Measurements from ENCODE around the gene IGF2BP2.
A peak's percentile ranks its signal among the peaks of the same experiment; 100 is the strongest.
"Not testable (repeated sequence)": the region's sequence is repeated elsewhere in the genome, so short reads cannot be mapped to it uniquely, and the experiment has no call there.

The IGF2BP2 gene

GRCh38 chr3:185813205-185813604 lies 11.6 kb downstream of the IGF2BP2 start:
- no peaks in the 10 kb centered on the region for H3K36me3 ChIP-seq
- no peaks in the 10 kb centered on the region for H3K9me3 ChIP-seq
- no peak overlapping the region for H3K9ac ChIP-seq
- TF ChIP-seq Cebpa-rat (IDR thresholded peaks at IDR 0.05) = no peak
- H3K4me1 ChIP-seq = no peaks in the 10 kb centered on the region
- no peak overlapping the region for H3K4me3 ChIP-seq
- no peaks in the 10 kb centered on the region for H4K20me1 ChIP-seq
- no peak overlapping the region for H3K27ac ChIP-seq
- peaks cover 33% of the 10 kb centered on the region for H3K27me3 ChIP-seq
- no peak overlapping the region for H3K4me2 ChIP-seq

DNA sequence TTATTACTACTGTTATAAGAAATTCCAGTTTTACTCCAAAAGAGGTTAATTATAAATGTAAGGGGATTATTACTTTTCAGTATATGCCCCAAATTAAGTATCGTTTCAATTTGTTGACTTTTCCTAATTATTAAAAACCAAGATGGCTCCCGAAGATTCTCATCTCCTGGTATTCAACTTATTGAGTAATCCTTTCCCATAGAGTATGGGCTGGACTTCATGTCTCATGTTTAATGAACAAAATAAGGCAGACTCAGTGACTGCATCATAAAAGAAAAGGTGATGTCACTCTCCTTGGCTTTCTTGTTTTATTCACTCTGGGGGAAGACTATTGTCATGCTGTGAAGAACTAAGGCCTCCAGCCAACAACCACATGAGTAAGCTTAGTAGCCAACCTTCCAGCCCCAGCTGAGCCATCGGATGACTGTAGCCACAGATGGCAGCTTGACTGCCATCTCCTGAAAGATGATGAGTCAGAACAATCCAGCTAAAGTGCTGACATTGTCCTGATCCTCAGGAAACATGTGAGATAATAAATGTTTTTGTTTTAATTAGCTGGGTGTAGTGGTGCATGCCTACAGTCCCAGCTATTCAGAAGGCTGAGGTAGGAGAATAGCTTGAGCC lies 17.3 kb downstream of the IGF2BP2 start:
- Histone ChIP-seq H3K4me3 (no peak overlapping the region), H4K20me1 (no peaks in the 10 kb centered on the region), H3K36me3 (no peaks in the 10 kb centered on the region), H3K27ac (no peak overlapping the region), H3K27me3 (no peaks in the 10 kb centered on the region), H3K9ac (no peak overlapping the region), H3K4me2 (no peak overlapping the region), H3K4me1 (no peaks in the 10 kb centered on the region), H3K9me3 (no peaks in the 10 kb centered on the region)
- TF ChIP-seq Cebpa-rat (IDR thresholded peaks at IDR 0.05) = no peak

DNA sequence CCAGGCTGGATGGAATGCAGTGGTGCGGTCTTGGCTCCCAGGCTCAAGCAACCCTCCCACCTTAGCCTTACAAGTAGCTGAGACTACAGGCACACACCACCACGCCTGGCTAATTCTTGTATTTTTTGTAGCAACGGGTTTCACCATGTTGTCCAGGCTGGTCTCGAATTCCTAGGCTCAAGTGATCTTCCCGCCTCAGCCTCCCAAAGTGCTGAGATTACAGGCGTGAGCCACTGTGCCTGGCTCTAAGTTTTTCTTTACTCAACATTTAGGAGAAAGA lies 26.1 kb downstream of the IGF2BP2 start:
- H4K20me1 ChIP-seq, H3K4me3 ChIP-seq, H3K4me1 ChIP-seq, H3K27me3 ChIP-seq, H3K9ac ChIP-seq, H3K9me3 ChIP-seq, H3K36me3 ChIP-seq, H3K27ac ChIP-seq: not testable (repeated sequence)
- peak overlapping the region; percentile 24; the same call in 1 of the 2 replicates for H3K4me2 ChIP-seq

- H3K36me3 ChIP-seq = no peaks in the 10 kb centered on the region
- peaks cover 8% of the 10 kb centered on the region; the same call in 1 of the 2 replicates for H3K4me1 ChIP-seq
- no peak overlapping the region for H3K27ac ChIP-seq
- H3K4me3 ChIP-seq = no peak overlapping the region
- peaks cover 7% of the 10 kb centered on the region; the same call in 1 of the 2 replicates for H3K9me3 ChIP-seq
- H3K9ac ChIP-seq = no peak overlapping the region
- H3K4me2 ChIP-seq = no peak overlapping the region
- TF ChIP-seq Cebpa-rat (IDR thresholded peaks at IDR 0.05) = no peak
- no peaks in the 10 kb centered on the region for H3K27me3 ChIP-seq
- H4K20me1 ChIP-seq = no peaks in the 10 kb centered on the region
These were observed 26.6 kb downstream of the IGF2BP2 start for GRCh38 chr3:185797993-185798830.

DNA sequence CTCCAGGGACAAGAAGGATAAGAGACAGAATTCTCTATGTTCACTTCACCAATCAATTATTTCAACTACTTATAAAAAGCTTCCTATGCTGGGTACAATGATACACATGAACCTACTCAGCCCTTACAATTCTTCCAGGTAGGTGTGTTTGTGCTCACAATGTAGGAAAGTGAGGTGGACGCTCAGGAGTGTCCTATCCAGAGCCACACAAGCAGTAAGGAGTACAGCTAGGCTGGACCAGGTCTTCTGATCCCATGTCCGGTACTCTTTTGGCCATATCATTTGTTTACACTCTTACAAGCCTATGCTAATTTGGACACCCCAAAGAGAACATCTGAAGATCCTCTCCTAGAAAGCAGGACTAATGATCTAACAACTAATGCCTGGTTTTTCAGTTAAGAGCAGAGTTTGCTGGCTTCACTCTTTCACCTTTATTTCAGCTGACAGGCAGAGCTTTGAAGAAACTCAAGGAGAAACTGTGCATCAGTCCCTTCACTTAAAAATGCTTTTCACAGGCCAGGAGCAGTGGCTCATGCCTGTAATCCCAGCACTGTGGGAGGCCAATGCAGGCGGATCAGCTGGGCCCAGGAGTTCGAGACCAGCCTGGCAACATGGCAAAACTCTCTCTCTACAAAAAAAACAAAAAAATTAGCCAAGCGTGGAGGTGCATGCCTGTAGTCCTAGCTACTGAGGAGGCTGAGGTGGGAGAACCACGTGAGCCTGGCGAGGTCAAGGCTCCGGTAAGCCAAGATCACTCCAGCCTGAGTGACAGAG lies 27.5 kb downstream of the IGF2BP2 start:
- Histone ChIP-seq H3K4me1 (peaks cover 8% of the 10 kb centered on the region; the same call in 1 of the 2 replicates), H3K4me3 (no peak overlapping the region), H3K27ac (no peak overlapping the region), H3K36me3 (no peaks in the 10 kb centered on the region), H3K4me2 (no peak overlapping the region), H3K9me3 (peaks cover 7% of the 10 kb centered on the region; the same call in 1 of the 2 replicates), H3K9ac (no peak overlapping the region), H4K20me1 (no peaks in the 10 kb centered on the region), H3K27me3 (no peaks in the 10 kb centered on the region)
- no peak for TF ChIP-seq Cebpa-rat (IDR thresholded peaks at IDR 0.05)

DNA sequence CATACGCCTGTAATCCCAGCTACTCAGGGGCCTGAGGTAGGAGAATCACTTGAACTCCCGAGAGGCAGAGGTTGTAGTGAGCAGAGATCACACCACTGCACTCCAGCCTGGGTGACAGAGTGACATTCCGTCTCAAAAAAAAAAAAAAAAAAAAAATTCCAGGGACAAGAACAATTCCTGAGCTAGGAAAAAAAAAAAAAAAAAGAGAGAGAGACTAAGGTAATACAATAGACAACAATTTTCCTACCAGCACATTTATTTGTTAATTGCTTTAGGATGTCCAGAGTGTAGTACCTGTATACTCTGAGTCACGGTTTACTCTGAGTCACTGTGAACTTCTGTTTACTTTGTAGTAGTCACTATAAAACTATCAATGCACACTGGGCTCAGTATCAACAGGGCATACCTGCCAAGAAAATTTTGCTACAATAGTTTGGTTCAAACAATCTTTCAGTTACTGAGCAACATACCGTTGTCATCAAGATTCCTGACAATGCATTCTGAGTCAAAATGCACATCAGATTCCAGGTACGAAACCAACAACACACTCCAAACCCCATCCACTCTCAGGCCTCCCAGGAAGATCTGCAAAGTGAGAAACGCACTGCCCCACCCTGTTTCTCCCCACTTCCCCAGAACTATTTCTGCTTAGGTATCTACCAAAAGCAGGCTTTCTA lies 28.3 kb downstream of the IGF2BP2 start:
- H3K27ac ChIP-seq = no peak overlapping the region
- H3K36me3 ChIP-seq = no peaks in the 10 kb centered on the region
- no peaks in the 10 kb centered on the region for H3K27me3 ChIP-seq
- H3K4me1 ChIP-seq = peaks cover 8% of the 10 kb centered on the region; the same call in 1 of the 2 replicates
- no peak overlapping the region for H3K4me2 ChIP-seq
- TF ChIP-seq Cebpa-rat (IDR thresholded peaks at IDR 0.05) = no peak
- H3K9me3 ChIP-seq = peaks cover 7% of the 10 kb centered on the region; the same call in 1 of the 2 replicates
- no peak overlapping the region for H3K4me3 ChIP-seq
- no peaks in the 10 kb centered on the region for H4K20me1 ChIP-seq
- no peak overlapping the region for H3K9ac ChIP-seq

DNA sequence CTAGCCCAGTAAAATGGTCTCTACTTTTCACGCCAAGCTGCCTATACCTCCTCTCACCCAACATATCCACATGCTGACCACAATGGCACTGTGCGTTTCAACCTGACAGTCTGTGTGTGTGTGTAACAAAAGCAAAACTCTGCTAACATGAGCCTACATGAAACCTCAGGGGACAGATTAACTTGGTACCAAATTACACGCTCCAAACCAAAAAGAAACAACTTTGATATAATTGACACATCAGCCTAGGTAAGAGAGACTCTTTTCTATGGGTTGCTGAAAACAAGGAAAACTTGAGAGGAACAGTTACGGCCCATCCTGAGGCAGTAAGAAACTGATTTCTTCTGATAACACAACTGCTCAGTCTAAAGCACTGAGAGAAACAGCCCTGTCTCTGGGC lies 31.5 kb downstream of the IGF2BP2 start:
- Histone ChIP-seq H3K4me3 (no peak overlapping the region), H3K27ac (no peak overlapping the region), H3K9ac (no peak overlapping the region), H3K9me3 (no peaks in the 10 kb centered on the region), H3K4me2 (no peak overlapping the region), H4K20me1 (no peaks in the 10 kb centered on the region), H3K4me1 (no peaks in the 10 kb centered on the region), H3K36me3 (no peaks in the 10 kb centered on the region), H3K27me3 (no peaks in the 10 kb centered on the region)
- no peak for TF ChIP-seq Cebpa-rat (IDR thresholded peaks at IDR 0.05)

DNA sequence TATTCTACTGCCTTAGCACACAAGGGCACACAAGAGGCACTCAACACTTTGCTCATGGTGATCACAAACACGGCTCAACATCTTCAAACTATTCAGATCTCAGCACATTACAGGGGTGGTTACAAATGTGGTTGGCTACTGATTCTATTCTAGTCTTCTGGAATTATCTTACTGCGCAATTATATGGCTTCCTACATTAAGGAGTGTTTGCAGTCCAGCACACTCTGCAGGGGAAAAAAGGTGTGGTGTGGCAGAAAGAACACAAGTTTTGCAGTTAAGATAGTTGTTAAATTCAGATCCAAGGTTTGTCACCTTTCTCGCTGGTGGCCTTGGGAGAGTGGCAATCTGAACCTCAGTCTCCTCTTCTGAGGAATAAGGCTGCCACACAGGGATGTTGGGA lies 31.9 kb downstream of the IGF2BP2 start:
- Histone ChIP-seq H3K4me2 (no peak overlapping the region), H3K27me3 (no peaks in the 10 kb centered on the region), H3K27ac (no peak overlapping the region), H3K9me3 (no peaks in the 10 kb centered on the region), H3K4me3 (no peak overlapping the region), H3K36me3 (no peaks in the 10 kb centered on the region), H3K9ac (no peak overlapping the region), H4K20me1 (no peaks in the 10 kb centered on the region), H3K4me1 (no peaks in the 10 kb centered on the region)
- no peak for TF ChIP-seq Cebpa-rat (IDR thresholded peaks at IDR 0.05)

- Histone ChIP-seq H3K27me3 (no peaks in the 10 kb centered on the region), H3K4me1 (no peaks in the 10 kb centered on the region), H3K4me2 (no peak overlapping the region), H4K20me1 (no peaks in the 10 kb centered on the region), H3K9me3 (no peaks in the 10 kb centered on the region), H3K9ac (no peak overlapping the region), H3K4me3 (no peak overlapping the region), H3K36me3 (no peaks in the 10 kb centered on the region), H3K27ac (no peak overlapping the region)
- TF ChIP-seq Cebpa-rat (IDR thresholded peaks at IDR 0.05) = no peak
These were observed 34.7 kb downstream of the IGF2BP2 start for GRCh38 chr3:185789891-185790830.

Data from BLaER1 (cell line).